ENCODE results near the gene NSUN7. TPM values are rescaled to one million over a fixed set of nuclear protein-coding genes. Genes with fewer than 3 reads are reported as not detected.

The NSUN7 gene
- total and polyA plus RNA-seq, 10 donors: 0.38 to 8.1 (median 3.0) TPM

GRCh38 chr4:40778090-40778489 is 28.3 kb downstream of the NSUN7 start:
- Histone ChIP-seq H3K4me1 (peaks cover 0 to 8% (median 0%) of the 10 kb centered on the region in 6 donors), H3K27me3 (replicated peaks in 1 of 7) (no peaks in the 10 kb centered on the region), H3K4me3 (no peak overlapping the region), H3K27ac (no peak overlapping the region), H3K9me3 (peaks cover 0 to 15% (median 11%) of the 10 kb centered on the region in 8 donors), H3K36me3 (no peaks in the 10 kb centered on the region)
- TF ChIP-seq CTCF (IDR thresholded peaks at IDR 0.05 in 8 of 11, conservative IDR thresholded peaks at IDR 0.05 in 3 of 11) (no peak), POLR2AphosphoS5 (IDR thresholded peaks at IDR 0.05) (no peak), POLR2A (IDR thresholded peaks at IDR 0.05) (no peak)
- 93 to 100% (median 96%) methylated on average over 1 of the region's 1 CpG for WGBS, 5 donors
- DNase-seq: no peak
- intact Hi-C loops (cut with DNase I; ENCODE audit: low total_unique reads): no loop called here

GRCh38 chr4:40782876-40783275 is 33.1 kb downstream of the NSUN7 start:
- Histone ChIP-seq H3K36me3 (no peaks in the 10 kb centered on the region), H3K4me1 (no peaks in the 10 kb centered on the region), H3K4me3 (no peak overlapping the region), H3K9me3 (peaks cover 0 to 7% (median 2%) of the 10 kb centered on the region in 8 donors), H3K27ac (no peak overlapping the region), H3K27me3 (replicated peaks in 1 of 7) (no peaks in the 10 kb centered on the region)
- no peak for DNase-seq
- intact Hi-C loops (cut with DNase I; ENCODE audit: low total_unique reads): no loop called here
- WGBS, 5 donors: 80 to 90% (median 83%) methylated on average over 2 of the region's 2 CpGs
- no peak for TF ChIP-seq CTCF (IDR thresholded peaks at IDR 0.05 in 8 of 11, conservative IDR thresholded peaks at IDR 0.05 in 3 of 11)
- TF ChIP-seq POLR2AphosphoS5 (IDR thresholded peaks at IDR 0.05): no peak
- TF ChIP-seq POLR2A (IDR thresholded peaks at IDR 0.05): no peak

- H3K4me1 ChIP-seq: peaks cover 0 to 14% (median 0%) of the 10 kb centered on the region in 6 donors
- H3K9me3 ChIP-seq: no peaks in the 10 kb centered on the region
- intact Hi-C loops (cut with DNase I; ENCODE audit: low total_unique reads): no loop called here
- DNase-seq: no peak
- no peaks in the 10 kb centered on the region for H3K36me3 ChIP-seq
- no peak overlapping the region for H3K27ac ChIP-seq
- WGBS, 5 donors: 95 to 98% (median 96%) methylated on average over 12 of the region's 12 CpGs
- no peaks in the 10 kb centered on the region for H3K27me3 ChIP-seq (replicated peaks in 1 of 7)
- no peak for TF ChIP-seq POLR2A (IDR thresholded peaks at IDR 0.05)
- no peak for TF ChIP-seq POLR2AphosphoS5 (IDR thresholded peaks at IDR 0.05)
- no peak for TF ChIP-seq CTCF (IDR thresholded peaks at IDR 0.05 in 8 of 11, conservative IDR thresholded peaks at IDR 0.05 in 3 of 11)
- no peak overlapping the region for H3K4me3 ChIP-seq
Measured at GRCh38 chr4:40785727-40786126, 36.0 kb downstream of the NSUN7 start.

- Histone ChIP-seq H3K4me3 (no peak overlapping the region), H3K36me3 (no peaks in the 10 kb centered on the region), H3K4me1 (peaks cover 0 to 14% (median 0%) of the 10 kb centered on the region in 6 donors), H3K27me3 (replicated peaks in 1 of 7) (no peaks in the 10 kb centered on the region), H3K9me3 (no peaks in the 10 kb centered on the region), H3K27ac (peak overlapping the region in 1 of 8 donors; percentile 17)
- intact Hi-C loops (cut with DNase I; ENCODE audit: low total_unique reads): no loop called here
- WGBS, 5 donors: 65 to 86% (median 80%) methylated on average over 2 of the region's 2 CpGs
- DNase-seq: no peak
- TF ChIP-seq POLR2A (IDR thresholded peaks at IDR 0.05): no peak
Measured at GRCh38 chr4:40788331-40788730, 38.6 kb downstream of the NSUN7 start.

- Histone ChIP-seq H3K4me3 (no peak overlapping the region), H3K27ac (peak overlapping the region in 1 of 8 donors; percentile 17), H3K4me1 (peaks cover 0 to 14% (median 0%) of the 10 kb centered on the region in 6 donors), H3K36me3 (no peaks in the 10 kb centered on the region), H3K9me3 (no peaks in the 10 kb centered on the region), H3K27me3 (replicated peaks in 1 of 7) (no peaks in the 10 kb centered on the region)
- no peak for DNase-seq
- intact Hi-C loops (cut with DNase I; ENCODE audit: low total_unique reads): no loop called here
- no peak for TF ChIP-seq POLR2AphosphoS5 (IDR thresholded peaks at IDR 0.05)
- 45 to 64% (median 52%) methylated on average over 1 of the region's 1 CpG for WGBS, 5 donors
Measured at GRCh38 chr4:40789031-40789430, 39.3 kb downstream of the NSUN7 start.

All from spleen (tissue), 11 donors.